Measurements from ENCODE around the gene KPTN.

KPTN gene

DNA sequence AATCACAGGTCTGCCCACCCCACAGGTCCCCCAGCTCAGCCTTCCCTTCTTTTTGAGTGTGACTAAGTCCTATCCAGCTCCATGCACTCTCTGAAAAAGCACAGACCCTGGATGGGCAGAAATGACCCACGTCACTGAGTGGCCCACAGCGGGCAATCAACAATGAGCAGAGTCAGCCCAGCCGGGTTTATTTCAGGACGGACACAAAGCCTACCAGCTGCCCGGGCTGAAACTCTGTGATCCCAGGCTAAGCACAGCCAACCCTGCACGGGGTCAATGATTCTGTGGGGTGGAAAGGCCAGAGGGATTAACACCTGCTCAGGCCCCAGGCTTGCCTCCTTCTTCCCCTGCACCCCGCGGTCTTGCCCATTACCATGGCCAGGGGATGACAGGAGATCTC, 22.4 kb upstream of the KPTN start:
- H3K4me3 ChIP-seq (ENCODE audit: low read length) = no peak overlapping the region
- H3K4me1 ChIP-seq (ENCODE audit: control insufficient read depth, insufficient read depth, low read length) = peaks cover 38% of the 10 kb centered on the region
- no peaks in the 10 kb centered on the region for H3K9me3 ChIP-seq (ENCODE audit: control insufficient read depth, low read length)
- H3K9ac ChIP-seq (ENCODE audit: low read length) = peak overlapping the region; percentile 38
- H3K36me3 ChIP-seq (ENCODE audit: control insufficient read depth, insufficient read depth, low read length) = peaks cover 4% of the 10 kb centered on the region
- H3K27me3 ChIP-seq (ENCODE audit: control insufficient read depth, insufficient read depth, low read length) = no peaks in the 10 kb centered on the region

DNA sequence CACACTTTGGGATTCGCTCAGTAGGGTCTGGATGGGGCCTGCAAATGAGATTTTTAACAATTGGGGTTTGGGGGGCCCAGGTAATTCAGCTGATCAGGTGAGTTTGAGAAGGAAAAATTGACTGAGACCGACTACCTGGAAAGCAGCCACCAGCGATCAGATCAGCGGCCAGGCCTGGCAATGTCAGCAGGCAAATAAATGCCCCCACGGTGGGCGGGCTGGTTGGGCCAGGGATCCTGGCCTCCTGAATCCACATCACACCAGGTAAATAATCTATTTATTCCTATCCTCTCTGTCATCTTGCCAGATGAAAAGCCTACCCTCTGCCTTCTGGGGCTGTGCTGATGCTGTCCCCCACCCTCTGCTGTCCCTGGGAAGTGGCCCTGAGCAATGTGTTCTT, 21.5 kb upstream of the KPTN start:
- no peaks in the 10 kb centered on the region for H3K9me3 ChIP-seq (ENCODE audit: control insufficient read depth, low read length)

DNA sequence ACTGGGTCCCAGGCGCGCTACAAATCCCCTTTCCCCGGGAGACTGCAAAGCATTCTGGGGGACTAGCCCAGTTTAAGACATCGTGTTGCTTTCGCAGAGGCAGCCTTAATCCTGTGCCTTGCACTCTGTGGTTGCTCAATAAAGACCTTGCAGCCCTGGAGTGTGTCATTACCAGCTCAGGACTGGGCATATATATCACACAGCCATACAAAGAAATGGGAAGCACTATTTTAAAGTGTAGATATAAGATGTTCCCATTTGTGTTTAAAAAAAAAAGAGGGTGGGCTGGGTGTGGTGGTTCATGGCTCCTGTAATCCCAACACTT, 19.8 kb upstream of the KPTN start:
- Histone ChIP-seq H3K4me3 (ENCODE audit: low read length) (no peak overlapping the region), H3K36me3 (ENCODE audit: control insufficient read depth, insufficient read depth, low read length) (peaks cover 9% of the 10 kb centered on the region), H3K27me3 (ENCODE audit: control insufficient read depth, insufficient read depth, low read length) (no peaks in the 10 kb centered on the region), H3K9ac (ENCODE audit: low read length) (no peak overlapping the region), H3K9me3 (ENCODE audit: control insufficient read depth, low read length) (no peaks in the 10 kb centered on the region), H3K4me1 (ENCODE audit: control insufficient read depth, insufficient read depth, low read length) (peaks cover 17% of the 10 kb centered on the region)

More for the DNA sequence above, 21.5 kb upstream of the KPTN start:
- Histone ChIP-seq H3K9ac (ENCODE audit: low read length) (no peak overlapping the region), H3K4me3 (ENCODE audit: low read length) (no peak overlapping the region), H3K4me1 (ENCODE audit: control insufficient read depth, insufficient read depth, low read length) (peaks cover 31% of the 10 kb centered on the region), H3K36me3 (ENCODE audit: control insufficient read depth, insufficient read depth, low read length) (peaks cover 6% of the 10 kb centered on the region), H3K27me3 (ENCODE audit: control insufficient read depth, insufficient read depth, low read length) (no peaks in the 10 kb centered on the region)

DNA sequence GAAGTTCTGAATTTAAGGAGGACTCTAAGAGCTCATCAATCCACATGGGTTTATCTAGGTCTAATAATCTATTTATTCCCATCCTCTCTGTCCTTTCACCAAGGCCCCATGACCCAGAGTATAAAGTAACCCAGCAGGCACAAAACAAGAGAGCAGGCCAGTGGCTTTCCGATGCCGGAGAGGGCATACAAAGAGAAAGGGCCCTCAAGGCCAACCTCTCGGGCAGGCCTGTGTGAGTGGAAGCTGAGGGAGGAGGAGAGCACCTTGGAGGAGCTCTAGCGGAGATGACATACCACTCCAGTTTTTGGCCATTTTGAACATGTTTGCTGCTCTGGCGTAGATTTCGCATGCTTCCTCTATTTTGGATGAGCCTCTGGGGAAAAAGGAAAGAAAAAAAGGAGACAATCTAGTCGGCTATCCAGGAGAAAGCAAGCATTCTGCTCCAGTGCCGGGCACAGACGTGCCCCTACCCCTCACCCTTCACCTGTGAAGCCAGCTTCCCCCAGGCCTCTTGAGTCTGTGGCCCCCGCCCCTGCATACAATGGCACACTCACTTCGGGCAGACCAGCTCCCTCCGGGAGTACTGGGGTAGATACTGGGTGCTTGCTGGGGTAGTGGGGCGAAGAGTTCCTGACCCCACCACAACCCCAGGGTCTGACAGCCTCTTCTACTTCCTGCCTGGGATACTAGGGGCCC, 19.3 kb upstream of the KPTN start:
- H3K4me1 ChIP-seq (ENCODE audit: control insufficient read depth, insufficient read depth, low read length) = peaks cover 15% of the 10 kb centered on the region
- peaks cover 12% of the 10 kb centered on the region for H3K36me3 ChIP-seq (ENCODE audit: control insufficient read depth, insufficient read depth, low read length)

DNA sequence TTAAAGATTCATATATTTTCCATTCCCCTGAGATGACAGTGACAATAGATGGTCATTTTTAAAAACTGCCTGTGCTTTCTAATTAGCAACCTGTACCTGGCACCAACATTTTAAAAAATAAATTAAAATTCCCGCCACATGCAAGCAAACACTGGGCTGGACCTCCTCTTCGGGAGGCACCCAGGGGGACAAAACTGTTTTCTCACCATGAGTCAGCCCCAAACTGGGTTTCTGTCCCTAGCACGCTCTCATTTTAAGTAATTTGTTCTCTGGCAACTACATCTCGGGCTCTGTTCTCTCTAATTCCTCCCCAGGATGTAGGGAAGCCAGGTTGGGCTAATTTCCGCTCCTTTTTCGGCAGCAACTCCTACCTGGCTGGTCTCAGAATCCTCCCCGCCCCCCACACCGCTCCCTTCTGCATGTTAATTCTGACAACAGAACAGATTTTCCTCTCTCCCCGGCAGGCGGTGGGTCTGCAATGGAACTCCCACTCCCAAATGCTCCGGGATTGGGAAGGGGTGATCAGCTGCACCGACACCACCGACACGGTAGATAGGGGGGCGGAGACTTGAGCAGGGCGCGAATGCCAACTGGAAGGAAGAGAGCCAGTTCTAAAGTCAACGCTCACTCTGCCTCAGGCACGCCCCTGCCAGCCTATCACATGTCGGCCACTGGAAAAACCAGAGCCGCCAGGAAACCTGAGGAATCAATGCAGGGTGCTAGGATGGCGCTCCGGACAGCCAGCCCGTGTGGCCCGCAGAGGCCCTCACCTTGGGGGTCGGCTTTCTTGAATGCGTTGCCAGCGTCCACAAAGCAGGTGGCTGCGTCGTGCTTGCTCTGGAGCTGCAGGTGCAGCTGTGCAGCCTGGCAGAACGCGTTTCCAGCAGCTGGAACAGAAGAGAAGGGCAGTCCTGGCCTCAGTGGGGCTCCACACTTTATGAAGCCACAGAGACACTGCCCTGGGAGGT, 16.1 kb upstream of the KPTN start:
- H3K36me3 ChIP-seq (ENCODE audit: control insufficient read depth, insufficient read depth, low read length) = peaks cover 18% of the 10 kb centered on the region
- no peak overlapping the region for H3K9ac ChIP-seq (ENCODE audit: low read length)
- H3K4me3 ChIP-seq (ENCODE audit: low read length) = no peak overlapping the region
- H3K4me1 ChIP-seq (ENCODE audit: control insufficient read depth, insufficient read depth, low read length) = peaks cover 26% of the 10 kb centered on the region
- no peaks in the 10 kb centered on the region for H3K9me3 ChIP-seq (ENCODE audit: control insufficient read depth, low read length)
- no peaks in the 10 kb centered on the region for H3K27me3 ChIP-seq (ENCODE audit: control insufficient read depth, insufficient read depth, low read length)

More for the DNA sequence above, 19.3 kb upstream of the KPTN start:
- Histone ChIP-seq H3K4me3 (ENCODE audit: low read length) (no peak overlapping the region), H3K9me3 (ENCODE audit: control insufficient read depth, low read length) (no peaks in the 10 kb centered on the region), H3K9ac (ENCODE audit: low read length) (no peak overlapping the region), H3K27me3 (ENCODE audit: control insufficient read depth, insufficient read depth, low read length) (no peaks in the 10 kb centered on the region)

DNA sequence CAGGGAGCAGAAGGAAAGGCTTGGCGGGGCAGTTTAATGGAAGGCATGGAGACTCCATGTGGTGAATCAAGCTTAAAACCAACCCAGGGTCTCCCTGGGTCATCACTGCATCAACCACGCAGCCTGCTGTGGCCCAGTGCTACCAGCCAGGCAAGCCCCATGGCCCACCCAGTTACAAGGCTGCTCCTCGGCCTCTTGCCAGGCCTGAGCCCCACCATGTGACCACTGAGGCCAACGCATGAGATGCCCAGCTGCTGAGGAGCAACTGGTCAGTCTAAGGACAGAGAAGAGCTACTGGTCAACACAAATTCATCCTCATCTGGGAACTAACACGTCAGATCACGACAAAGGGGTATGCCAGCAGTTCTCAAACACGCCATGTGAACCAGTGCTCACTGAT, 15.4 kb upstream of the KPTN start:
- peaks cover 26% of the 10 kb centered on the region for H3K4me1 ChIP-seq (ENCODE audit: control insufficient read depth, insufficient read depth, low read length)

DNA sequence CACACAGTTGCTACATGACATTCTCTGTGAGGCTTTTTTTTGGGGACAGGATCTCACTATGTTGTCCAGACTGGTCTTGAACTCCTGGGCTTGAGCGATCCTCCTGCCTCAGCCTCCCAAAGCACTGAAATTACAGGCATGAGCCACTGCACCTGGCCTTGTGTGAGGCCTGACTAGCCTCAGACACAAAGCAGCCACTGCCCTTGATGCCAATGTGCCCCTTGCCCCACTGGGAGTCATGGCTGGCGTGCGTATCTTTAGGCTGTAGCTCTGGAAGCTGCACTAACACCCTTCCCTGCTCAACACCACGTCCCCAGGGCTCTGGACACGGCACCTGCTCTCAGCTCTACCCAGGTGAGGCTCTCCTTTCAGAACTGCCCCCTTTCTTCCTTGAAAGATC, 14.5 kb upstream of the KPTN start:
- peaks cover 15% of the 10 kb centered on the region for H3K36me3 ChIP-seq (ENCODE audit: control insufficient read depth, insufficient read depth, low read length)
- H3K9me3 ChIP-seq (ENCODE audit: control insufficient read depth, low read length) = no peaks in the 10 kb centered on the region
- peaks cover 26% of the 10 kb centered on the region for H3K4me1 ChIP-seq (ENCODE audit: control insufficient read depth, insufficient read depth, low read length)
- no peak overlapping the region for H3K9ac ChIP-seq (ENCODE audit: low read length)
- no peak overlapping the region for H3K4me3 ChIP-seq (ENCODE audit: low read length)
- no peaks in the 10 kb centered on the region for H3K27me3 ChIP-seq (ENCODE audit: control insufficient read depth, insufficient read depth, low read length)

More for the DNA sequence above, 15.4 kb upstream of the KPTN start:
- H3K9me3 ChIP-seq (ENCODE audit: control insufficient read depth, low read length) = no peaks in the 10 kb centered on the region
- H3K9ac ChIP-seq (ENCODE audit: low read length) = no peak overlapping the region
- H3K27me3 ChIP-seq (ENCODE audit: control insufficient read depth, insufficient read depth, low read length) = no peaks in the 10 kb centered on the region
- H3K36me3 ChIP-seq (ENCODE audit: control insufficient read depth, insufficient read depth, low read length) = peaks cover 18% of the 10 kb centered on the region
- H3K4me3 ChIP-seq (ENCODE audit: low read length) = no peak overlapping the region

DNA sequence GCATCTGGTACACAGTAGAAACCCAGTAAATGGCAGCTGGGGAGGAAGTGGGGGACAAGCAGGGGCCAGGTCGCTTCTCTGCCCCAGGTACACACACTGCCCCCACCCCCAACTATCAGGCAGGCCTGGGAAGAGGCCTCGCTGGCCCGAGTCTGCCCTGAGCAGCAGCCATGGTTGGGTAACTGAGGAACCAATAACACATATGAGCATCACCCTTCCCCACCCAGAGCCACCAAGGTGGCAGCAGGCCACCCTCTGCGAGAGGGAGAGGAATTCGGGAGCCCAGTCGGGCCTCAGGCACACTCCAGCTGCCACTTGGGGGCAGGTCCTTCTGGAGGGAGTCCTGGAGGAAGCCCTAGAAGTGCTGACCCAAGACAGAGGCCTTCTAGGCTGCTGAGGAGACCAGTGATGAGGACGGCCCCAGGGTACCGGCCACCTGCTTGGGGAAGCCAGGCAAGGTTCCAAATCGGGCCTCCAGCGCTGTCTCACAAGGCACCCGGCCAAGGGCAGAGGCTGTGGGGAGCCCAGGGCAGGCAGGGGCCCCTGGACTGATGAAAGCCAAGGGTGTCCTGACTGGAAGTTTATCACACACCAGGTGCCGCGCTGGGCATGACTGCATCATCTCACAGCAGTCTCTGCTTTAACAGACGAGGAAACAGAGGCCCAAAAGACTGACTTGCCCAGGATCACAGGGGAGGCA, 14.0 kb upstream of the KPTN start:
- Histone ChIP-seq H3K36me3 (ENCODE audit: control insufficient read depth, insufficient read depth, low read length) (peaks cover 14% of the 10 kb centered on the region), H3K9me3 (ENCODE audit: control insufficient read depth, low read length) (no peaks in the 10 kb centered on the region), H3K9ac (ENCODE audit: low read length) (no peak overlapping the region), H3K4me3 (ENCODE audit: low read length) (no peak overlapping the region), H3K27me3 (ENCODE audit: control insufficient read depth, insufficient read depth, low read length) (no peaks in the 10 kb centered on the region), H3K4me1 (ENCODE audit: control insufficient read depth, insufficient read depth, low read length) (peaks cover 26% of the 10 kb centered on the region)

DNA sequence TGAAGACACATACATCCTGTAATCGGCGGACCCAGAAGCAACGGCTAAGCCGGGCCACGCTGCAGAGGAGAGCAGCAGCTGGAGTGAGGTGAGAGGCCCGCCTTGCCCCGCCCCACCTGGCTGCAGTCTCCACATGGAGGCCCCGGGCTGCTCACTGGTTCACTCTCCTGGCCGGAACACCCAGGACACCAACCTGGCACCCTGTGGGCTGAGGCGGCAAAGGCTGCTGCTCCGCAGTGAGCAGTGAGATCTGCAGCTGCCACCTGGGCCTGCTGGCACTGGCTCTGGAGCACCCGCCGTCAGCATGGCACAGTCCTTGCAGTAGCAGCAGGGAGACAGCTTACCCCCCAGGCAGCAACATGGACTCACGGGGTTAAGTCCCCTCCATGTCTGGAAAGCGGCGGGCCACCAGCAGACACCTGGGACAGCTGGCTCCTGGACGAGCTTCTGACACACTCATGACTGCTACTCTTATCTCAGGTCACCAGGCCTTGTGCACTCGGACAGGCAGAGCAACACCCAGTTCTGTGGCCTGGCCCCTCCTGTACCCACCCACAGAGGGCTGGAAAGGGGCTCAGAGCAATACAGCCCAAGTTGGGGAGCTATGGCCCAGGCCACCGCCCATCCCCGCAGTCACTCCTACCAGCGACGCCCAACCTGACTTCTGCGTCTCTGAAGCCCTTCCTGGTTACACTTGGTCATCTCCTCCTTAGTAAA, 13.2 kb upstream of the KPTN start:
- peaks cover 26% of the 10 kb centered on the region for H3K4me1 ChIP-seq (ENCODE audit: control insufficient read depth, insufficient read depth, low read length)
- H3K36me3 ChIP-seq (ENCODE audit: control insufficient read depth, insufficient read depth, low read length) = peaks cover 14% of the 10 kb centered on the region
- no peak overlapping the region for H3K9ac ChIP-seq (ENCODE audit: low read length)
- no peak overlapping the region for H3K4me3 ChIP-seq (ENCODE audit: low read length)
- H3K9me3 ChIP-seq (ENCODE audit: control insufficient read depth, low read length) = no peaks in the 10 kb centered on the region
- H3K27me3 ChIP-seq (ENCODE audit: control insufficient read depth, insufficient read depth, low read length) = no peaks in the 10 kb centered on the region

DNA sequence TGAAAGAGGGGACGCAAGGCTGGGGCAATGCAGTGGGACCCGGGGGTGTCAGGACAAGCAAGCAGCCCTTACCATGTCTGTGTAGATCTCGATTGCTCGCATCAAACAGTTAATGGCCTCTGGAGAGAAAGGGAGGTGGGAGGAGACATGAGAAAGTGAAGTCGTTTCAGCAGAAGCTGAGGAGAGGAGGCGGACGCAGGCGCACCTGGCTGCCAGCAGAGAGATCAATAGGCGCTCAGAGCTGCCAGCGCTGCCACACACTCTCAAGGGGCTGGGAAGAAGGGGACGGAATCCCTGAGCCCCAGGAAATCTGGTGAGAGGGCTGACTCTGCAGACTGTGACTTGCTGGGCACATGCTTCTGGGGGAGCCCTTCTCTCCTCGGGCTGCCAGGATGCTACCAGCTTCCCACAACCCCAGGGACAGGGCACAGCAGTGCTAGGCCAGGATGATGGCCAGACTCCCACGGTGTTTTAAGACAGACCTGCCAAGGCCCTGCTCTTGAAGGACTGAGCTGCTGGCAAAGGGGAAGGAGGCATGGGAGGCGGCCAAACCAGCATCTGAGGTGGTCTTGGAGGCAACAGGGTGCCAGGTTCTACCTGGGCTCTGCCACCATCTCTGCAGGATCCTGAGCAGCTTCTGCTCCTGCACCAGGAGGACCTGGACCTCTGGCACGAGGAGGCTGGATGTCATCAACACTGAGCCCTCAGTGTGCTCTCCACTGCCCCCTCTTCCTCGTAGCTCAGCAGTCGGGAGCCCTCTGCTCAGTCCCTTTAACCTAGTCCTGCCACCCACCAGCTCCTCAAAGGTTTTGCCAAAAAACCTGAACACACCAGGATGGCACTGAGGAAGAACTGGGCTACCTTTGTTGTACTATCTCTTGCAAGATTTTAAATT, 11.7 kb upstream of the KPTN start:
- H3K27me3 ChIP-seq (ENCODE audit: control insufficient read depth, insufficient read depth, low read length) = no peaks in the 10 kb centered on the region
- H3K9me3 ChIP-seq (ENCODE audit: control insufficient read depth, low read length) = no peaks in the 10 kb centered on the region
- peaks cover 26% of the 10 kb centered on the region for H3K4me1 ChIP-seq (ENCODE audit: control insufficient read depth, insufficient read depth, low read length)
- no peak overlapping the region for H3K9ac ChIP-seq (ENCODE audit: low read length)
- H3K36me3 ChIP-seq (ENCODE audit: control insufficient read depth, insufficient read depth, low read length) = peaks cover 24% of the 10 kb centered on the region
- no peak overlapping the region for H3K4me3 ChIP-seq (ENCODE audit: low read length)

DNA sequence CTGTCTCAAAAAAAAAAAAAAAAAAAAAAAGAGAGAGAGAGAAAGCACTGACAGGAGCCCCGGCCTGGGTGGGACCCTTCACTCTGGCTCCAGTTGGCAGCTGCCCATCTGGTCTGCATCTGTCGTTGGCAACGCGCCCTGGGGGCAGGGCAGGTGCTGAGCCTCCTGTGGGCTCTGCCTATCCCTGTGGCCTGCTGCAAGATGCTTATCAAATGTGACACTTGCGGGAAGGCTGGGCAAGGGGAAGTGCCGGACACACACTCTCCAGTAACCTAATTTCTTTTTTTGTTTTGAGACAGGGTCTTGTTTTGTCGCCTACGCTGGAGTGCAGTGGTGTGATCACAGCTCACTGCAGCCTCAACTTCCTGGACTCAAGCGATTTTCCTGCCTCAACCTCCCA, 10.7 kb upstream of the KPTN start:
- Histone ChIP-seq H3K9me3 (ENCODE audit: control insufficient read depth, low read length) (no peaks in the 10 kb centered on the region), H3K9ac (ENCODE audit: low read length) (no peak overlapping the region), H3K4me1 (ENCODE audit: control insufficient read depth, insufficient read depth, low read length) (peaks cover 22% of the 10 kb centered on the region), H3K36me3 (ENCODE audit: control insufficient read depth, insufficient read depth, low read length) (peaks cover 24% of the 10 kb centered on the region), H3K4me3 (ENCODE audit: low read length) (no peak overlapping the region), H3K27me3 (ENCODE audit: control insufficient read depth, insufficient read depth, low read length) (no peaks in the 10 kb centered on the region)
